KMS-11 (cell line): ENCODE data around the gene TCF12.

Source experiments
- H2AFZ ChIP-seq: fragments of 200-600 bp; sonication (generic); 2 replicates; pipeline ENCODE4 v1.6.1; 2016; ENCODE audit warnings: antibody characterized with exemption, mixed run types, low read depth
- H3K27ac ChIP-seq: fragments of 200-600 bp; sonication (generic); 2 replicates; pipeline ENCODE4 v1.6.1; 2016; ENCODE audit warnings: mild to moderate bottlenecking, mixed run types
- H3K27me3 ChIP-seq: fragments of 200-600 bp; sonication (generic); 2 replicates; pipeline ENCODE4 v1.6.1; 2017; ENCODE audit warnings: mild to moderate bottlenecking, low read depth, mixed run types, moderate library complexity; ENCODE audit not compliant: insufficient read depth
- H3K36me3 ChIP-seq: fragments of 200-600 bp; sonication (generic); 2 replicates; pipeline ENCODE4 v1.6.1; 2017; ENCODE audit warnings: mild to moderate bottlenecking, mixed run types; ENCODE audit not compliant: insufficient read depth
- H3K4me1 ChIP-seq: fragments of 200-600 bp; sonication (generic); 2 replicates; pipeline ENCODE4 v1.6.1; 2016; ENCODE audit warnings: mild to moderate bottlenecking, low read depth, mixed run types; ENCODE audit not compliant: poor library complexity, severe bottlenecking
- H3K4me2 ChIP-seq: fragments of 200-600 bp; sonication (generic); 2 replicates; pipeline ENCODE4 v1.7.0; 2016; ENCODE audit warnings: mild to moderate bottlenecking, mixed run types
- H3K4me3 ChIP-seq: fragments of 200-600 bp; sonication (generic); IDR thresholded peaks from 2 replicates; pipeline ENCODE4 v1.6.1; 2017; ENCODE audit warnings: low read depth, low read length, mixed read lengths; ENCODE audit not compliant: insufficient read depth
- H3K79me2 ChIP-seq: fragments of 200-600 bp; sonication (generic); 2 replicates; pipeline ENCODE4 v1.6.1; 2016; ENCODE audit warnings: low read depth, mixed run types; ENCODE audit not compliant: insufficient read depth
- H3K9ac ChIP-seq: fragments of 200-600 bp; sonication (generic); 2 replicates; pipeline ENCODE4 v1.6.1; 2016; ENCODE audit warnings: mild to moderate bottlenecking, mixed run types
- H4K20me1 ChIP-seq: fragments of 200-600 bp; sonication (generic); 2 replicates; pipeline ENCODE4 v1.6.1; 2016; ENCODE audit warnings: mild to moderate bottlenecking, mixed run types; ENCODE audit not compliant: insufficient read depth
- TF ChIP-seq, protein P1 (sequence below): fragments of 200-600 bp; sonication (generic); conservative IDR thresholded peaks from 2 replicates; pipeline ENCODE4 v1.6.1; 2017; ENCODE audit warnings: low read depth, mild to moderate bottlenecking, antibody characterized with exemption, low read length, moderate library complexity, mixed read lengths

Gene TCF12

DNA sequence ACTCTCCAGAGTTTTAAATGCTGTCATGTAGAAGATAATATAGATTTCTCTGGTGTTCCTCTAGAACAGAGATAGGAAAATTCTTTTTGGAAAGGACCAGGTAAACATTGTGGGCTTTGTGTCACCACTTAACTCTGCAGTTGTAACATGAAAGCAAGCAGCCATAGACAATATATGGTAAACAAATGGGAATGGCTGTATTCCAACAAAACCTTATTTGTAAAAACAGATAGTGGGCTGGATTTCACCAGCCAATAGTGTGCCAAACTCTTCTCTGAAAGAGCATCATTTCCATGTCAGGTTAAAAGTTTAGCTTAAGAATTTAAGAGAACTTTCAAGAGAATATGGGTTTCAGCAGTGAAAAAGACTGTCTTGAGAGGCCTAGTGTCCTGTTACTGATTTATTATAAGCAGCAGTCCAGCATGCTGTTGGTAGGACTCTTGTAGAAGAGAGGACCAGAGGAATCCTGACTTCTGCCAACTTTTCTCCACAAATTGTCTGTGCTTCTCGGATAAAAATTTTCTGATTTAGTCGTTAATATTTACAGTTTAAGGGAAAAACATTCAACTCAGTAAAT is 107.7 kb downstream of the TCF12 start:
- Histone ChIP-seq H4K20me1 (no peaks in the 10 kb centered on the region), H3K36me3 (no peaks in the 10 kb centered on the region), H3K4me3 (no peak overlapping the region), H3K9ac (no peak overlapping the region), H3K79me2 (peaks cover 3% of the 10 kb centered on the region; the same call in 1 of the 2 replicates), H3K4me1 (peaks cover 9% of the 10 kb centered on the region), H2AFZ (no peak overlapping the region), H3K27me3 (no peaks in the 10 kb centered on the region), H3K27ac (no peak overlapping the region), H3K4me2 (no peak overlapping the region)
- TF ChIP-seq, protein P1, sequence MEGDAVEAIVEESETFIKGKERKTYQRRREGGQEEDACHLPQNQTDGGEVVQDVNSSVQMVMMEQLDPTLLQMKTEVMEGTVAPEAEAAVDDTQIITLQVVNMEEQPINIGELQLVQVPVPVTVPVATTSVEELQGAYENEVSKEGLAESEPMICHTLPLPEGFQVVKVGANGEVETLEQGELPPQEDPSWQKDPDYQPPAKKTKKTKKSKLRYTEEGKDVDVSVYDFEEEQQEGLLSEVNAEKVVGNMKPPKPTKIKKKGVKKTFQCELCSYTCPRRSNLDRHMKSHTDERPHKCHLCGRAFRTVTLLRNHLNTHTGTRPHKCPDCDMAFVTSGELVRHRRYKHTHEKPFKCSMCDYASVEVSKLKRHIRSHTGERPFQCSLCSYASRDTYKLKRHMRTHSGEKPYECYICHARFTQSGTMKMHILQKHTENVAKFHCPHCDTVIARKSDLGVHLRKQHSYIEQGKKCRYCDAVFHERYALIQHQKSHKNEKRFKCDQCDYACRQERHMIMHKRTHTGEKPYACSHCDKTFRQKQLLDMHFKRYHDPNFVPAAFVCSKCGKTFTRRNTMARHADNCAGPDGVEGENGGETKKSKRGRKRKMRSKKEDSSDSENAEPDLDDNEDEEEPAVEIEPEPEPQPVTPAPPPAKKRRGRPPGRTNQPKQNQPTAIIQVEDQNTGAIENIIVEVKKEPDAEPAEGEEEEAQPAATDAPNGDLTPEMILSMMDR = no peak

DNA sequence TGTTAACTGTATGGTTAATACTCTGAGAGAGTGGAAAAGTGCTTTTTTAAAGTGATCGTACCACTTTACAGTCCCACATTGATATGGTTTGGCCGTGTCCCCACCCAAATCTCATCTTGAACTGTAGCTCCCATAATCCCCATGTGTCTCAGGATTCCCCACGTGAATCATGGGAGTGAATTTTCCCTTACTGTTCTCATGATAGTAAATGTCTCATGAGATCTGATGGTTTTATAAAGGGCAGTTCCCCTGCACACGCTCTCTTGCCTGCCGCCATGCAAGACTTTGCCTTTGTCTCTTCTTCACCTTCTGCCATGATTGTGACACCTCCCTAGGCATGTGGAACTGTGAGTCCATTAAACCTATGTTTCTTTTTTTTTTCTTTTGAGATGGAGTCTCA is 109.2 kb downstream of the TCF12 start:
- Histone ChIP-seq H3K79me2 (peaks cover 3% of the 10 kb centered on the region; the same call in 1 of the 2 replicates), H3K27me3 (no peaks in the 10 kb centered on the region), H3K27ac (no peak overlapping the region), H3K9ac (no peak overlapping the region), H3K4me1 (peaks cover 8% of the 10 kb centered on the region), H4K20me1 (no peaks in the 10 kb centered on the region), H3K36me3 (no peaks in the 10 kb centered on the region), H3K4me2 (no peak overlapping the region), H3K4me3 (no peak overlapping the region), H2AFZ (no peak overlapping the region)
- TF ChIP-seq, protein P1 = no peak

DNA sequence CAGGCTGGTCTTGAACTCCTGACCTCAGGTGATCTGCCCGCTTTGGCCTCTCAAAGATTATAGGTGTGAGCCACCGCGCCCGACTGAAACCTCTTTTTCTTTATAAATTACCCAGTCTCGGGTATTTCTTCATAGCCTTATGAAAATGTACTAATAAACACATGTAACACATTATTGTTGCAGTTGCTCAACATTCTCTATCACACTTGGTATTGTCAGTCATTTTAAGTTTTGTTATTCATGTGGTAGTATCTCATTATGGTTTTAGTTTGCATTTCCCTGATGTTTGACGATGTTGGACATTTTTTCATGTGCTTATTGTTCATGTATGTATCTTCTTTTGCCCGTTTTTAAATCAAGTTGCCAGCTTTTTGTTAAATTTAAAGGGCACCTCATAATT is 109.7 kb downstream of the TCF12 start:
- no peaks in the 10 kb centered on the region for H4K20me1 ChIP-seq
- H3K4me3 ChIP-seq = no peak overlapping the region
- H2AFZ ChIP-seq = no peak overlapping the region
- H3K36me3 ChIP-seq = no peaks in the 10 kb centered on the region
- H3K79me2 ChIP-seq = peaks cover 3% of the 10 kb centered on the region; the same call in 1 of the 2 replicates
- H3K9ac ChIP-seq = no peak overlapping the region
- H3K27me3 ChIP-seq = no peaks in the 10 kb centered on the region
- H3K4me2 ChIP-seq = no peak overlapping the region
- TF ChIP-seq, protein P1 = no peak
- H3K4me1 ChIP-seq = peaks cover 2% of the 10 kb centered on the region
- H3K27ac ChIP-seq = no peak overlapping the region

DNA sequence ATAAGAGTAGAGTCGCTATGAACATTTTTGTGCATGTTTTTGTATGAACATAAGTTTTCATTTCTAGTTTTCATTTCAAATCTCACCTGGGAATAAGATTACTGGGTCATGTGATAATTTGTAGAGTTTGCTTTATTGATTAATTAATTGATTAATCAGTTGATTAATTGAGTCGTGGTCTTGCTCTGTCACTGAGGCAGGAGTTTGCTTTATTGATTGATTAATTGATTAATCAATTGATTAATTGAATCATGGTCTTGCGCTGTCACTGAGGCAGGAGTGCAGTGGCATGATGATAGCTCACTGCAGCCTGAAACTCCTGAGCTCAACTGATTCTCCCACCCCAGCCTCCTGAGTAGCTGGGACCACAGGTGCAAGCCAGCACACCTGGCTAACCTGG is 111.6 kb downstream of the TCF12 start:
- Histone ChIP-seq H3K79me2 (no peaks in the 10 kb centered on the region; the same call in 1 of the 2 replicates), H4K20me1 (no peaks in the 10 kb centered on the region)

More for the DNA sequence above, 111.6 kb downstream of the TCF12 start:
- no peaks in the 10 kb centered on the region for H3K27me3 ChIP-seq
- no peaks in the 10 kb centered on the region for H3K36me3 ChIP-seq
- no peak overlapping the region for H2AFZ ChIP-seq
- no peak overlapping the region for H3K9ac ChIP-seq
- H3K27ac ChIP-seq = no peak overlapping the region
- TF ChIP-seq, protein P1 = no peak
- no peak overlapping the region for H3K4me2 ChIP-seq
- H3K4me1 ChIP-seq = no peaks in the 10 kb centered on the region
- no peak overlapping the region for H3K4me3 ChIP-seq
